ENCODE data around the gene TANC1. TPM values are rescaled to one million over a fixed set of nuclear protein-coding genes. Genes with fewer than 3 reads are reported as not detected.
A peak's percentile ranks its signal among the peaks of the same experiment; 100 is the strongest.

The TANC1 gene
- total RNA-seq, 6 experiments from 2014 or later = 4.0 to 12.7 (median 11.3) TPM

GRCh38 chr2:159177357-159177756 lies 208.9 kb downstream of the TANC1 start:
- no peaks in the 10 kb centered on the region for H3K4me1 ChIP-seq
- H3K36me3 ChIP-seq = peaks cover 0 to 20% (median 8%) of the 10 kb centered on the region in 4 donors
- no peak overlapping the region for H3K27ac ChIP-seq
- intact Hi-C loops (cut with DNase I) = no loop called here
- WGBS (ENCODE audit: insufficient coverage, low coverage, low lambda C conversion rate, missing lambda C conversion rate) = 85% methylated on average over 3 of the region's 3 CpGs
- no peak for ATAC-seq
- H3K9me3 ChIP-seq = no peaks in the 10 kb centered on the region
- no peaks in the 10 kb centered on the region for H3K27me3 ChIP-seq
- no peak for DNase-seq
- no peak overlapping the region for H3K4me3 ChIP-seq
- TF ChIP-seq CTCF (IDR thresholded peaks at IDR 0.05) = no peak
- TF ChIP-seq POLR2A (IDR thresholded peaks at IDR 0.05) = no peak

GRCh38 chr2:159177957-159178356 lies 209.5 kb downstream of the TANC1 start:
- Histone ChIP-seq H3K27me3 (no peaks in the 10 kb centered on the region), H3K4me3 (no peak overlapping the region), H3K27ac (no peak overlapping the region), H3K4me1 (no peaks in the 10 kb centered on the region), H3K9me3 (no peaks in the 10 kb centered on the region), H3K36me3 (peaks cover 0 to 20% (median 8%) of the 10 kb centered on the region in 4 donors)
- DNase-seq (no peak), ATAC-seq (no peak)
- intact Hi-C loops (cut with DNase I) = no loop called here
- no peak for TF ChIP-seq CTCF (IDR thresholded peaks at IDR 0.05)
- WGBS (ENCODE audit: insufficient coverage, low coverage, low lambda C conversion rate, missing lambda C conversion rate) = 76% methylated on average over 6 of the region's 7 CpGs

- no peak for ATAC-seq
- Histone ChIP-seq H3K27me3 (no peaks in the 10 kb centered on the region), H3K9me3 (no peaks in the 10 kb centered on the region), H3K27ac (no peak overlapping the region), H3K4me3 (no peak overlapping the region), H3K4me1 (no peaks in the 10 kb centered on the region), H3K36me3 (peaks cover 0 to 15% (median 8%) of the 10 kb centered on the region in 4 donors)
- DNase-seq = no peak
- intact Hi-C loops (cut with DNase I) = no loop called here
- 75% methylated on average over 6 of the region's 8 CpGs for WGBS (ENCODE audit: insufficient coverage, low coverage, low lambda C conversion rate, missing lambda C conversion rate)
- TF ChIP-seq POLR2A (IDR thresholded peaks at IDR 0.05) (no peak), CTCF (IDR thresholded peaks at IDR 0.05) (no peak)
Observed at GRCh38 chr2:159179096-159179495, 210.7 kb downstream of the TANC1 start.

DNA sequence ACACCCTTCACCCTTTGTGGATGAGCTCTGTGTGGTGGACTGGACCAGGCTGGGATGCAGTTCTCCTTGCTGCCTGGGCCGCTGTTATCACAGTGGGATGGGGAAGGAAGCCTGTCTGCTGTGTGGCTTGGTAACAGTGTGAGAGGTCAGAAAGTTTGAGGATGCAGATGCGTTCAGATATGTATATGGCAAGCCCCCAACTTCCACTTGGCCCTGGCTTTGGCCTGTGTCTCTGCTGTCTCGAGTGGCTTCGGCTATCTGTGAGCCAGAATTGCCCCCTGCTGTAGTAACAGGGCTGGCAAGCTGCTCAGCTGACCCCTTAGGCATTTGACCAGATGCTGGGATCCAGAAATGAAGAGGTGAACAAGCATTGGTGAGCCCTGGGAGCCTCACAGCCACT lies 211.3 kb downstream of the TANC1 start:
- H3K9me3 ChIP-seq = no peaks in the 10 kb centered on the region
- TF ChIP-seq POLR2A (IDR thresholded peaks at IDR 0.05) (no peak), CTCF (IDR thresholded peaks at IDR 0.05) (no peak)
- H3K27me3 ChIP-seq = no peaks in the 10 kb centered on the region
- H3K4me3 ChIP-seq = no peak overlapping the region
- H3K36me3 ChIP-seq = peaks cover 0 to 14% (median 8%) of the 10 kb centered on the region in 4 donors
- 100% methylated on average over 1 of the region's 4 CpGs for whole genome bisulfite sequencing (ENCODE audit: insufficient coverage, low coverage, low lambda C conversion rate, missing lambda C conversion rate)
- ATAC-seq (no peak), DNase-seq (no peak)
- H3K27ac ChIP-seq = no peak overlapping the region
- no peaks in the 10 kb centered on the region for H3K4me1 ChIP-seq
- intact Hi-C loops (cut with DNase I) = no loop called here

DNA sequence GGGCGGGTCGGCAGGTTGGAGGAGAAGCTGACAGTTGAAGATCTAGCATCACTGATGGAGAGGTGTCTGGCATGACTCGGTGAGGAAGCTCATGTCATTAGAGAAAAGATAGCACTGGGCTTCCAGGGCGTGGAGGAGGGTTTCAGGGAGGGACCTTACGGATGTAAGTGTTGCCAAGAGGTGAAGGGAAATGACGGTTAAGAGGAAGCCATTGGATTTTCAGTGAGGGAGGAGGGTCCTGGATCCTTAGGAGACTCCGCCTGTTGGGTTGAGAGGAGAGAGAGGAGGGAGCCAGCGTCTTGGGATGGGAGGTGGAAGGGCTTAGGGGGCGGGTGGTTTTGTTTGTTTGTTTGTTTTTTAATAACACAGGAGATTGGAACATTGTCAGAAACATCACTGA lies 214.9 kb downstream of the TANC1 start:
- TF ChIP-seq CTCF (IDR thresholded peaks at IDR 0.05) (no peak), POLR2A (IDR thresholded peaks at IDR 0.05) (no peak)
- peaks cover 0 to 20% (median 5%) of the 10 kb centered on the region in 4 donors for H3K36me3 ChIP-seq
- H3K9me3 ChIP-seq = no peaks in the 10 kb centered on the region
- no peak overlapping the region for H3K27ac ChIP-seq
- H3K4me1 ChIP-seq = no peaks in the 10 kb centered on the region
- 73% methylated on average over 9 of the region's 9 CpGs for WGBS (ENCODE audit: insufficient coverage, low coverage, low lambda C conversion rate, missing lambda C conversion rate)
- DNase-seq = no peak
- intact Hi-C loops (cut with DNase I) = no loop called here
- peak in 1 of 4 donors; percentile 27 for ATAC-seq
- no peak overlapping the region for H3K4me3 ChIP-seq
- H3K27me3 ChIP-seq = no peaks in the 10 kb centered on the region

Measured in right lobe of liver (tissue), 6 donors.